H1 (cell line): ENCODE measurements around the gene HERC4. TPM values are rescaled to one million over a fixed set of nuclear protein-coding genes. Genes with fewer than 3 reads are reported as not detected.

Source experiments
- POU5F1 ChIP-seq: IDR thresholded peaks from 2 replicates; pipeline ENCODE4 v1.6.1; 2011; ENCODE audit warnings: low read depth, mild to moderate bottlenecking, low read length, moderate library complexity
- RBBP5 ChIP-seq: IDR thresholded peaks from 2 replicates; pipeline ENCODE4 v1.7.1; 2012; ENCODE audit warnings: low read depth, mild to moderate bottlenecking, inconsistent platforms, low read length, moderate library complexity, borderline replicate concordance
- polyA plus RNA-seq, 7 experiments: library from polyadenylated mRNA; depleted of rRNA in 3 of 7; stranded (reverse) in 5 of 7; unstranded in 2 of 7; fragments of >200 nt in 5 of 7; fragments of 200-250 nt in 2 of 7; gene quantifications; 1 replicate in 5 of 7; 2 replicates in 1 of 7; 4 replicates in 1 of 7; pipeline versions ENCODE4 v1.2.1 to v1.2.3, GENCODE V29; 2011 to 2013; ENCODE audit warnings: missing spikeins in 2 of 7, mixed read lengths in 2 of 7
- total RNA-seq: library from RNA; stranded (reverse); fragmentation: NEBNext Ultra II Directional; extraction: Animal tissue kit (Norgen Biotek cat#: 25700); gene quantifications from 2 replicates; pipeline ENCODE4 v1.2.1, GENCODE V29; 2021

HERC4 gene
- total and polyA plus RNA-seq, 2 of the 8 experiments (the other 6 are each of a cell fraction or from before 2014, with no cell fraction given): 7.5 to 44.0 TPM

DNA sequence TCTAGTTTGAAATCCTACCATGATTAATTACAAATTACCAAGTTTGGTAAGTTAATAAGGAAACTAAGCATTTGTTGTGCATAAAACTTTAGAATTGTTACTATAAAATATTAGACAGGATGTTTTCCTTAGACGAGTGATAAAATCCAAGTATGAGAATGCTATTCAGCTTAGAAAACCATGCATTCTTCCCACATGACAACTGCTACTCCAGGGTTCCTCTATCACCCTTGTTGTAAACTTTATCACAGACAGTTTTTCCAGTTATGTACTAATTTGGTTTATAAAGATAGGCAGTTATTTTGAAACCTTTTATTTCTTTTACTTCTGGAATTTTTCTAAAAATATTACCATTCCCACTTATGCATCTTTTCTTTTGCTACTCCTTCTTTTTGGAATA lies 138.7 kb downstream of the HERC4 start (continued):
- TF ChIP-seq RBBP5 (no peak), POU5F1 (no peak)
